MV-4-11 (cell line): ENCODE results near the gene PTPN1.
"Not testable (repeated sequence)": the region's sequence is repeated elsewhere in the genome, so short reads cannot be mapped to it uniquely, and the experiment has no call there.

Experiments used
- DNase-seq: peaks from one replicate; lab custom pipeline; 2025; lab: John Stamatoyannopoulos, UW

PTPN1 gene

DNA sequence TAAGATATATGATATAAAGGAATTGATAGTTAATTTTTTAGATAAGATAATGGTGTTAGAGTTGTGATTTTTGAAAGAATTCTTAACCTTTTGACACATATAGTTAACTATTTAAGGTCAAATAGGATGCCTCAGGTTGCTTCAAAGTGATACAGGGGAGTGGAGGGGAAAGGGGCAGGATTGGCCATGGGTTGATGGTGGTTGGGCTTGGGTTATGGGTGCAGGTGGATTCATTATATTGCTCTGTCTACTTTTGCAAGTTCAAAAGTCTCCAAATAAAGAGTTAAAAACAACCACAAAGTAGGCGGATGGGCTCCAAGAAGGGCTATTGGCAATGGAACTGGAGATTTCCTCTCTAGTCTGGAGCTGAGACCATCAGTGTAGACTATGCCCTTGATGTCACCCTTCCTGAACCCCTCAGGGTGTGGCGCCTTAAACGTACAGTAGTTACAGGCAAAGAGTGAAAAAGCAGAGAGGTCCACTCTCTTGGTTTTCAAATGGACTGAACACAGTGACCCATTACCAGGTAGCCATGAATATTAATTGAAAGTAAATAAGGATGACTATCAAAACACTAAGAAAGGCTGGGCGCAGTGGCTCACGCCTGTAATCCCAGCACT is 81.2 kb downstream of the PTPN1 start:
- no peak for DNase-seq

DNA sequence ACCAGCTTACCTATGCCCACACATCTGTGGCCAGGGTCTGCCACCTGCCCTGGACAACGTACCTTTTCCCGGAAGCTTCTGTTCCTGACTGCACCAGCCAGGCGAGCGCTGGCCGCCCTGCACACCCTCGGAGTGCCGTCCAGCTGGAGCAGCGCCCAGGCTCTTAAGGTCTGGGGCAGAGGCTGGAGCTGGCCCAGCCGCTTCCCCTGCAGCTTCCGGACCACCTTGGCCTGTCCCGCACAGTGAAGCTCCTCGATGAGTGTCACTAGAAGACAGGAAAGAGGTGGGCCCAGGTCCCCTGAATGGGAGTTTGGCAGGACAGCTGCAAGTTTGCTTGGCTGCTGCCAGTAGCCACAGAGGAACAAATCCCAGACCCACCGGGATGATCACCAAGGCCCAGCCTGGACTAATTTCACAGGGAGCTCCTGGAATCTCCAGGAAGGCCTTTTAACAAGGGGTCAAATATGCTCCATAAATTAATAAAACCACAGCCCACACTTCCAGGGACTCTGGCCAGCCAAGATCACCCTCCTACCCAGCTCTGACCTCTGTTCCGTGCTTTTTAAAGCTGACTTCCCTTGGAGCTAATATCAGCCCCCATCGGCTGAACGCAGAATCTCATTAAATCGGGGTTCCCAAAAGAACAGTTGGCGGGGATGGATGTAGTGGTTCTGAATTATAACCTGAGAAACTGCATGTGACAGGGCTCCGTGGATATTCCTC is 82.3 kb downstream of the PTPN1 start:
- DNase-seq, result no peak

DNA sequence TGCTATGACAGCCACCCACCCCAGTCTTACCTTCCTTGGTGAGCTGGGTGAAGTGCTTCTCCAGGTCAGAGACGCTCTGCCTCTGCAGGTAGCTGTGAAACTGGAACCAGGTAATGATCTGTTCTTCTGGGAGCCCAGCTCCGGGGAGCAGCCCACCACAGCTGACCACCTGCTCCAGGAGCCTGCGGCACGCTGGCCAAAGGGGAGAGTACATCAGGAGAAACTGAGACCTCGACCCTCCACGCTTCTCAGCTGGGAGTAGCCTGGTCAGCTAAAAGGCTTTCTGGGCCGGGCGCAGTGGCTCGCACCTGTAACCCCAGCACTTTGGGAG is 82.8 kb downstream of the PTPN1 start:
- no peak for DNase-seq

DNA sequence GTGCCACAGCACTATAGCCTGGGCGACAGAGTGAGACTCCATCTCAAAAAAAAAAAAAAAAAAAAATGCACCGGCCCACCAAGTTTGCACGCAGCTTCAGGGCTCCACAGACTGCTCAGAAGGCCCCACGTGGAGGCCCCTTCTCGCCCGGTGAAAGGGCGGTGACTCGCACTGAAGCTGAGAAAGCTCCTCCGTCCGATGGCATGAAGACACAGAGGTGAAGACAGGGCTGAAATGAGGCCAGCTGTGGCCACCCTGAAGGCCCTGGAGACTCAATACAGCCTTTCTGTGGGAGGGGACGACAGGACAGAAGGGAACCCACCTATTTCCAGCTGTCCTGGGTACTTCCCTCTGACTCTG is 84.0 kb downstream of the PTPN1 start:
- DNase-seq, result no peak

DNA sequence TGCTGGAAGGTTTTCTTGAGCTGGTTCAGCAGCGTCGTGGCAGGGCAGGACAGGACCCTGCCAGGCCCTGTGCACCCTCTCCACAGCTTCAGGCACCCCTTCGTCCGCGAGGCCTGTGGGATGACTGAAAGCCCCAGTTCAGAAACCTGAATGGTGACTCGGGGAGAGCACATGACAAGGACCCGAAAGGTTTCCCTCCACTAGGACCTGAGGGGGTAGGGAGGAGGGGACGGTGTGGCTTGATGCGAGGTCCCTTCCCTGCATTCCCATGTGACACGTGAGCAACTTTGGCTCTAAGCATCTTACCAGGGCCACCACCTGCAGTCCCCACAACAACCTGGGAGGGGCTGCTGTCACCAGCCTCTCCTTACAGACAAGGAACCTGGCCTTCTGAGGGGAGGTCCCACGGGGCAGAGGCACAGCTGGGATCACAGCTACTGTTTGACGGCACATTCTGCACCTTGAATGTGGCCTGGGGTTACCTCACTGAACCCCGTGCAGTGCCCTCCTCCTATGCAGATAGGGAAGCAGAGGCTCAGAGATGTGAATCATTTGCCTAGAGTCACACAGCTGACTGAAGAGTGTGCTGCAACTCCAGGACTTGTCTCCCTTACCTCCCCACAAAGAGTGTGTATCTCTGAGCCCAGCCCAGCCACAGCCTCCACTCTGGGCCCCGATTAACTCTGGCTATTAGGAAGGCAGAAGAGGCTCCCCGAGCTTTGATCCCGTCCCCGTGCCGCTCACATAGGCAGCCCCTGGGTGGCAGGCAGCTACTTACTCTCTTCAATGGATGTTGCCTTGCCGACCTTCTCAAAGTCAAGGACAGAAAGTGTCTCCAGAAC is 84.6 kb downstream of the PTPN1 start:
- no peak for DNase-seq

DNA sequence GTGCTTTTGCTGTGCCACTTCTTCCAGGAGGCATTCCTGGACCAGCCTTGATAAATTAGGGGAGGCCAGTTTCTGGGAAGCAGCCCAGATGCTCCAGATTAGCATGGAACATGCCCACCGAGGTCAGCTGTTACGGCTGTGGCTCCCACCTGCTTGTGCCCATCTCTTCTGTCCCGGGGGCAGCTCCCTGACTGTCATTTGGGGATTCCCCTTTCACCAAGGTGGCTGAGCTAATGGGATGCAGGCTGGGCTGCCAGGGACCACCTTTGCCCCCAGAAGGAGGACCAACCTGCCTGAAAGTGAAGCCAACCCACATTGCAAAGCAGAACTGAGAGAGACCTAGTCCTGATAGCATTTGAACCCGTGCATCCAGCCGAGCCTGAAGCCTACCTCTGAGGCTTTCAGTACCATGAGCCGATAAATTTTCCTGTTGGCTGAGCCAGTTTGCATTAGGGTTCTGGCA is 85.3 kb downstream of the PTPN1 start:
- no peak for DNase-seq

DNA sequence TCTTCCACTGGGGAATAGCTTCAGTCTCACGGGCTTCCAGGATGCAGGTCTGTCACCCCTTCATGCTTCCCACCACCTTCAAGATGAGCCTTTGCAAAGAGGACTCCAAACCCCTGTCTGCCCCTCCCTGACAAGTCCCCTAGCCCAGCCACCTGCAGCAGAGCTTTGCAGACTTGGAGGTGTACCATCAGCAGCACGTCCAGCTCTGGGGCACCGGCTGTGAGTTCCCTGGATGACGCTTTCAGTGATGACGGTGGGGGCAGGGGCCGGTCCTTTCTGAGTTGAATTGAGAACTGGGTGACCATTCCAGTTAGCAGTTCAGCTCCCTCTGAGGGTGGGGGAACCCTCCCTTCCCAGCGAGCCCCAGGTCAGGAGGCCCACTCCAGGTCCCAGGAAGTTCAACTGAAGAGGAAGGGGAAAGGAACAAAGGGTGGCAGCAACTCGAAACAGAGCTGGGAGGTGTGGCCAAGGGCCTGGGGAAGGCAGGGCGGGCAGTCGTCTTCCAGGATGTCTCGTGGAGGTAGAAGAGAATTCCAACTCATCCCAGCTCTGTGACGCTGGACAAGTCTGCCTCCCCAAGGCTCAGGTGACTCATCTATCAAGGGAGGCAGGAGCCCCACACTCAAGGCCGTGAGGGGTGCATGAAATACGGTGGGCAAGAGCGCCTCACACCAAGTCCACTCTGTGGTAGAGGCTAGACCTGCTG is 86.0 kb downstream of the PTPN1 start:
- no peak for DNase-seq

DNA sequence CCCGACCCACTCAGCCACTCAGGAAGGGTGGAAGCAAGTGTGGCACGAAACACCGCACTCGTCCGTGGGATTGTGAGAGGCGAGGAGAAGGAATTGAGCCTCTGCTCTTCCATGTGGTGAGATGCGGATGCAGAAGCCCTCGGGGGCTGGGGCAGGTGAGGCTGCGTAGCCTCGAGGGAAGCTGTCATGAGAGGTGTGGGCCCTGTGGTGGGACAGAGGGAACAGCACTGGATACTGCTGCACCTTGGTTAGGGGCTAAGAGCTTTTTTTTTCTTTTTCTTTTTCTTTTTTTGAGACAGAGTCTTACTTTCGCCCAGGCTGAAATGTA is 86.5 kb downstream of the PTPN1 start:
- DNase-seq, result no peak

DNA sequence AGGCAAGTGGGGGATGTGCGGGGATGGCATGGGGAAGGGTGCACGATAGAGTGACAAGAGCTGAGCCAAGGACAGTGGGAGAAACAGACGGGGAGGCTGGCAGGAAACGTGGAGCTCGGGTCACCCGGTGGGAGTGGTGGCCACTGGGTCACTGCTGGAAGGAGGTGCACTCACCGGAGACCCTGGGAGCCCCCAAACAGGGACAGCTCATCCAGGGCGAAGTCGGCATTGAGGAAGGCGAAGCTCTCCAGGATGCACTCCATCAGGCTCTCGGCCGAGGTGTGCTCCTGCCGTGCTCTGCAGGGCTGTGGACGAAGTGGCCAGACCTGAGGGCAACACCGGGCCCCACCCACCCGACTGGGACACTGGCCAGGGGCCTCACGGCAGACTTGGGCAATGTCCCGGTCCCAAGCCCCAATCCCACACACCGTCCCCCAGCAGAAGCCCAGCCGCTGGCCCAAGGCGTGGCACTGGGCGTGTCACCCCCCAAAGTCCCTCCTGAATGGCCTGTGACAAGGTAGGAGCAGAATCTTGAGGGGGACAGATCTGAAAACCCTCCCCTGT is 87.3 kb downstream of the PTPN1 start:
- no peak for DNase-seq

DNA sequence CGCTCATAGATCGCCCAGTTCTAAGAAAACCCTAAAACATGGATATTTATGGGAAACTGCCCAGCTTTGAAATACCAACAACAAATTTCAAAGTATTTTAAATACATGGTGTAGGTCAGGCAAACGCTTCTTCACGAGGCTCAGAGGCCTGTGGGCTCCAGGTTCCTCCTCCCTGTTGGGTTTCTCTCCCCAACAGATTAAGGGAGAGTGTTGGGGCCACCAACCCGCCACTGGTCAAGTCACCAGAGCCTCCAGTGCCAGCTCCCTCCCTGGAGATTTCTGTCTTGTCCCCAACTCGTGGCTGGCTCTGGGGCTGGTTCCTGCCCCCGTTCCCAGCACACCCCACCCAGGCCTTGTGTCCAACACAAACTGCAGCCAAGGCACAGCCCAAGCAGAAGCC is 87.9 kb downstream of the PTPN1 start:
- DNase-seq, result no peak

DNA sequence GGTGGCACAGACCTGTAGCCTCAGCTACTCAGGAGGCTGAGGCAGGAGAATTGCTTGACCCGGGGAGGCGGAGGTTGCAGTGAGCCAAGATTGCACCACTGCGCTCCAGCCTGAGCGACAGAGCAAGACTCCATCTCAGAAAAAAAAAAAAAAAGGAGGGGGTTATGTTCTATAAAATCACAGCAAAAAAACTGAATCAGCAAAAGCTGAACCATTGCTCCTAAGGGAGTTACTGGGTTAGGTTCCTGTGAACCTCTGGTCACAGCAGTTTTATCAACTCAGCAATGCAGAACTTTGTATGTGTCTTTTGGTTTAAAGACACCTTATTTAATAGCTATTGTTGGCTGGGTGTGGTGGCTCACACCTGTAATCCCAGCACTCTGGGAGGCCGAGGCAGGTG is 88.6 kb downstream of the PTPN1 start:
- DNase-seq, result not testable (repeated sequence)

DNA sequence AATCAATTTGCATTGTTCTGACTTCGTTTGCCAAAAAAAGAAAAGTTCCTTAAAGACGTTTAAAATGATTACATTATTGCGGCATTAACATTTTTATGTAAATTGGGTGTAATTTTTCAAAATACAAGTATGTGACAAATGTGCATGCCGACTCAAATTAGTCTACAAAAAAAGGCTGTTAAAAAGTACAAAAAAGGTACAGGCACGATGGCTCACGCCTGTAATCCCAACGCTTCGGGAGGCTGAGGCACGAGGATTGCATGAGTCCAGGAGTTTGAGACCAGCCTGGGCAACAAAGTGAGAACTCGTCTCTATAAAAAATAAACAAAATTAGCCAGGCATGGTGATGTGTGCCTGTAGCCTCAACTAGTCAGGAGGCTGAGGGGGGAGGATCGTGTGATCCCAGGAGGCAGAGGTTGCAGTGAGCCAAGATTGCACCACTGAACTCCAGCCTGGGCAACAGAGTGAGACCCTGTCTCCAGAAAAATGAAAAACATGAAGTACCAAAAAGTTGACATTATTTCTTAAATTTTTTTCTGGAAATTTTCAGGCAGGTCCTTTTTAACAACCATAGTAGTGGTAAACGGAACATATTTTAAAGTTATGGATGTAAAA is 90.2 kb downstream of the PTPN1 start:
- no peak for DNase-seq

DNA sequence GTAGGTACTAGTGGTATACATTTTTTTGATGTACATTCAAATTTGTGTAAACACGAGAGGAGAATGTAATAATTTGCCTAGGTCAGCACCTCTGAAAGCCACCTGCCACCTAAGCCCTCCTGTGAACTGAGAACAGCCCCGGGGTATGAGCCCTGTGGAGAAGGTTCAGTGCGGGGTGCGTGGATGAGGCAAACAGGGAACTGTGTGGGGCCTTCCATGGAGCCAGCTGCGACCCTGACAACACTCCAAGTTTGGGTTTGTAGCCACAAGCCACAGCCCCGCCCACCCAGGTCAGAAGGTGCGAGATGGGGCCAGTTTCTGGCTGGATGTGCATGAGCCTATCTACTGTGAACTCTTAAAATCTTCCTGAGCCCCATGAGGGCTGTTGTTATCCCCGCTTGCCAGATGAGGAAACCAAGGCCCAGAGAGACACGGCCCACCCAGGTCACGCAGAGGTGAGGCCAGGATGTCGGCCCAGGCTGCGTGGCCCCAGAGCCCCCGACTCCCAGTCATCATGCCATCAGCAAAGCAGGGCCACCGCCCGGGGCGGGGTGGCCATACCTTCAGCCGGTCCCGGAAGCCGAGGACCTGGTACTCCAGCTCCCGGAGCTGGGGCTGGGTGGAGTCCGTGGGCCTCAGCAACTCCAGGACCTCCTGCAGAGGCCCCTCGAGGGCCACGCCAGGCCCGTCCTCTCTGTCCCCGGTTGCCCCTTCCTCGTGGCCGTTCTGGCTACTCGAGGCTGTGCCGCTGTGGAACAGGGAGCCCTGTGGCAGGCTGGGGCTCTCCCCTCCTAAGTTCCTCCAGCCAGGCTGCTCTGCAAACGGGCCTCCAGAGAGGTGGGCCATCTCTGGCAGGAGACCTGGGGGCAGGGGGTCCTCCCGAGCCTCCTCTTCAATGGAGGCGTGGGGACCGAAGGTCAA is 91.6 kb downstream of the PTPN1 start:
- DNase-seq, result no peak

DNA sequence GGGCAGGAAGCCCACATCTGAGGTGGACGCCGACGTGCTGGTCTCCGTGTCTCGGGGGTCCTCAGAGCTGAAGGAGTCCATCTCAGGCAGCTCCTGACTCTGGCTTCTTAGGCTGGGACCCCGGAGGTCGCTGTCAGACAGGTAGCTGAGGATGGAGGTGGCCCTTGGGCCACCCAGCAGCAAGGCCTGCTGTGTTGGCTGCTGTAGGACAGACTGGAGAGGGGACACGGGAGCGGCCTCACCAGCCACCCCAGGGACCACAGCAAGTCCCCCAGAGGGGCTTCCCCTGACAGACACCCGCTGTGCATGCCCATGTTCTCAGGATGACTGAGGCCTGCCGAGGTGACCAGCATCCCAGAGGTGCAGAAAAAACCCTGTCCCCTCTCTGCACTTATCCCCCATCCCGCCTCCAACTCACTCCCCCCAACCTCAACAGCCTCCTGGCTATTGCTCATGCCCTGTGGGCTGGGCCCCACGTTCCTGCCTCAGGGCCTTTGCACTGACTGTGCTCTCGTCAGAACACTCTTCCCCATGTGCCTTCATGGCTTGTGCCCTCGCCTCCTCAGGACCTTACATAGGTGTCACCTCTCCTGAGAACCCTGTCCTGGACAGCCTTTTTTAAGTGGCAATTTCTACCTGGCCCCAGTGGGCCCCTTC is 92.4 kb downstream of the PTPN1 start:
- DNase-seq, result no peak

DNA sequence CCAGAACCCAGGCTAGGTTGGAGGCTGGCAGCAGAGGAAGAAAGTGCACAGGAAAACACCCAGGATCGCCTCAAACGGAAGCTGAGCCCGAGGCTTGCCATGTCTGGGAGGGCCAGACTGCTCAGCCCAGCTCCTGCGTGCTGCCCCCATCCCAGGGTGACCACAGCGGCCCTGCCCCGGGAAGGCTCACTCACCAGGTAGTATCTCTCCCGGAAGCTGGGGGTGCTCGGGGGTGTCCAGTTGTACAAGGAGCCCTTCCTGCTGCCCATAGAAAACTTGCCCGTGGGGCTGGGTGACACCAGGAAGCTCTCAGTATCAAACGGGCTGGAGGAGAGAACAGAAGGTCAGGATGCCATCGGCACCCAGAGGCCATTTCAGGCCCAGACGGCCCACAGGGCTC is 94.3 kb downstream of the PTPN1 start:
- DNase-seq, result no peak

DNA sequence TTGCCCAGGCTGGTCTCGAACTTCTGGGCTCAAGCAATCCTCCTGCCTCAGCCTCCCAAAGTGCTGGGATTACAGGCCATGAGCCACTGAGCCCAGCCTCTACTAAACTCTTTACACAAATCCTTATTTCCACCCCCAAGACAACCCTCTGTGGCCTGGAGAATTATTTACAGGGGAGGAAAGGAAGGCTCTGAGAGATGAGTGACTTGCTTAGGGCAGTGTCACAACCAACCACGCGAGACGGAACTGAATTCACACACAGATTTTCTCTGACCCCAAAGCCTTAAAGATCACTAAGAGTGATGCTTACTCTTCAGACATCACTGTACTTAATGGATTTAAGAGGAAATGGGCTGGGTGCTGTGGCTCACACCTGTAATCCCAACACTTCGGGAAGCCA is 95.0 kb downstream of the PTPN1 start:
- DNase-seq, result no peak

DNA sequence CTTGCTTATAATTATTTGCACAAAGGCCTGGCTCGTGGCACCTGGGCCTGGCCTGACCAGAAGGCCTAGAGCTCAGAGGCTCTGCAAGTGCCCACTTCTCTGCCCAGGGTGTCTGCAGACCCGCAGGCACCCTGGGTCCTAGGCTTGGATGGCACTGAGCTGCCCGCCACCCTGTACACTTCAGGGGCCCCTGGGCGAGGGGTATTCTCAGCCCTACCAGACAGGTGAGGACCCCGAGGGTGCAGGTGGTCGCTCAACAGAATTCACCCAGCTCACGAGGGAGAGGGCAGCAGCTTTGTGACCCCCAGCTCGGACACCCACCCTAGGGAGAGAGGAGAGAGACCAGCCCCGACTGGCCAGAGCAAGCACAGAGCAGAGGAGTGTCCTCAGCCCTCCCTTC is 97.3 kb downstream of the PTPN1 start:
- no peak for DNase-seq

DNA sequence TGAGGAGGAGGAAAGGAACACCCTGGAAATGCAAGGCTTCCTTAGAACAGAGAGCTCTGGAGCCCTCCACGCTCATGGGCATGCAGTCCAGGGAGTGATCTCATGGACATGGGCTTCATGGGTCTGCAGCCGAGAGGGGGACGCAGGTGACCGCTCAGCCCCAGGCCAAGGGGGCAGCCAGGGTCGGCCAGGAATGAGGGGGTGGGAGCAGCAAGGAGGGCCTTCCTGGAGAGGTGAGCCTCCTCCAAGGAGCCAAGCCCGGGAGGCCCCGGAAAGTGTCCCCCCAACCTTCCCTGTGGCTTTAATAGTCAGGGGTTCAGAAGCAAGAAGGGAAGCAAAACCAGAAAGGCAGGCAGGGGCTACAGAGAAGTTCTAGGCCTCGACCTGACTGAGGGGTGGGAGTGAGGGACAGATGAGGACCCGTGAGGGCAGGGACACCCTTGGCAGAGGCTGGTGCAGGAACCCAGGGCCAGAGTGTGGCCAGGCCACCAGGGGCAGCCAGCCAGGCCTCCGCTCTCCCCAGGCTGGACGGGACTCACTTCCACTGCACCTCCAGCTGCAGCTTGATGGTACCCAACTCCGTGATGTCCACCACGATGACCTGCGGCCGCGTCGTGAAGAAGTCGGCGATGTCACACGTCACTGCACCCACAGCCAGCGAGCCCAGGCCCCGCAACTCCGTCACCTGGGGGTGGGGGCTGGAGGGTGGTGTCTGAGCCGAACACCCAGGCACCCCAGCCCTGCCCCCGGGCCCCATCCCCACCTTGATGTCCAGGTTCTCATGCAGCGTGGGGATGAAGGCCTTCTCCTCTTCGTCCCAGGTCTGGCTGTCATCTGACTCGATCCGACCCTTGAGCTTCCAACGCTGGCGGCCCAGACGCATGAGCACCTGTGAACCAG is 97.9 kb downstream of the PTPN1 start:
- DNase-seq, result no peak

DNA sequence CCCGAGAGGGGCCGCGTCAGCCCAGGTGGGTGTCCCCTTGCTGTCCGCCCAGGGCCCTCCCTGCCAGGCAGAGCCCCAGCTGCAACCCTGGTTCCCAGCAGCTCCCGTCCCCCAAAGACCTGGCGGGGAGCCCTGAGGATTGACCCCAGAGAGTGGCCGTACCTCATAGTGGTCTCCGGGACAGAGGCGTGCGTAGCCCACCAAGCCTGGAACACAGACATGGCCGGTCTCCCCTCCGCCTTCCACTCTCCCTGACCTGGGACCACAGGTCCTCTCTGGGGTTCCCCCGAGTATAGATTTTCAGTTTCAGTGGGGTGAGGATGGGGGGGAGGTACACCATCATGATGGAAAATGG is 98.5 kb downstream of the PTPN1 start:
- no peak for DNase-seq
